Left lung (tissue), 10 donors: ENCODE data around the gene ZNF345. TPM values are rescaled to one million over a fixed set of nuclear protein-coding genes. Genes with fewer than 3 reads are reported as not detected.
A peak's percentile ranks its signal among the peaks of the same experiment; 100 is the strongest.

ENCODE experiments used
- ATAC-seq: fragments of 200-7000 bp; cut with Tn5 transposase; one replicate; pipeline ENCODE4 v1.9.1; 2020; ENCODE audit warnings: moderate library complexity
- DNase-seq, 4 donors: peaks; one replicate each; pipeline ENCODE4 v3.0.0-alpha.2; 2013 to 2020
- H3K27ac ChIP-seq, 2 donors: fragments of 200-600 bp; sonication (generic) in 1 of 2; one replicate each; pipeline versions ENCODE4 v1.5.0 to v1.8.0; 2020 to 2021
- H3K27me3 ChIP-seq, 2 donors: fragments of 200-600 bp; sonication (generic) in 1 of 2; one replicate each; pipeline versions ENCODE4 v1.5.0 to v1.8.0; 2020 to 2021
- H3K36me3 ChIP-seq, 2 donors: fragments of 200-600 bp; sonication (generic) in 1 of 2; one replicate each; pipeline versions ENCODE4 v1.5.0 to v1.8.0; 2020 to 2021
- H3K4me1 ChIP-seq, 2 donors: fragments of 200-600 bp; one replicate each; pipeline ENCODE4 v1.8.0; 2021
- H3K4me3 ChIP-seq, 2 donors: fragments of 200-600 bp; sonication (generic) in 1 of 2; one replicate each; pipeline versions ENCODE4 v1.5.0 to v1.8.0; 2020 to 2021; ENCODE audit warnings: mild to moderate bottlenecking in 1 of 2
- H3K9me3 ChIP-seq, 2 donors: fragments of 200-600 bp; sonication (generic) in 1 of 2; one replicate each; pipeline versions ENCODE4 v1.5.0 to v1.8.0; 2020 to 2021
- CTCF ChIP-seq, 2 donors: fragments of 200-600 bp; sonication (generic) in 1 of 2; IDR thresholded peaks; one replicate each; pipeline versions ENCODE4 v1.5.0 to v1.8.0; 2021; ENCODE audit warnings: antibody characterized with exemption in 2 of 2
- intact Hi-C, 2 donors: fragments of 100-400 bp; cut with DNase I; formaldehyde crosslinking; loops; one replicate each; pipeline versions ENCODE4 v1.11.2 to v1.14.2; 2022
- polyA plus RNA-seq, 6 donors: library from polyadenylated mRNA; unstranded; fragments of 120-200 nt; gene quantifications; one replicate each; pipeline ENCODE4 v1.2.1, GENCODE V29; 2013; ENCODE audit not compliant: insufficient read length in 6 of 6
- total RNA-seq, 2 donors: library from RNA; stranded (reverse); fragmentation: NEBNext Ultra II Directional; extraction: Animal tissue kit (Norgen Biotek cat#: 25700); gene quantifications; one replicate each; pipeline ENCODE4 v1.2.1, GENCODE V29; 2021
- donor health status: DM: no; HTN: yes; CAD: no.
- donor health status: DM: no; HTN: no; CAD: no.

ZNF345 gene
- total and polyA plus RNA-seq, 8 donors, result 3.1 to 26.4 (median 21.7) TPM

GRCh38 chr19:36838784-36839324 lies 11.8 kb upstream of the ZNF345 start:
- intact Hi-C loops, result no loop called here
- Histone ChIP-seq H3K9me3 (peaks cover 0 to 64% of the 10 kb centered on the region in 2 donors), H3K27ac (peak overlapping the region; percentile 89 to 90), H3K36me3 (peaks cover 0 to 30% of the 10 kb centered on the region in 2 donors), H3K27me3 (no peaks in the 10 kb centered on the region), H3K4me1 (peaks cover 0 to 13% of the 10 kb centered on the region in 2 donors), H3K4me3 (peak overlapping the region; percentile 63 to 64)
- ATAC-seq (peak; percentile 25), DNase-seq (peak in 1 of 4 donors; percentile 79)
- no peak for TF ChIP-seq CTCF (IDR thresholded peaks at IDR 0.05)

GRCh38 chr19:36847968-36848367 lies 2.7 kb upstream of the ZNF345 start:
- peaks cover 0 to 31% of the 10 kb centered on the region in 2 donors for H3K36me3 ChIP-seq
- ATAC-seq (no peak), DNase-seq (no peak)
- H3K9me3 ChIP-seq, result peaks cover 0 to 43% of the 10 kb centered on the region in 2 donors
- no peak for TF ChIP-seq CTCF (IDR thresholded peaks at IDR 0.05)
- H3K4me1 ChIP-seq, result peaks cover 4 to 9% of the 10 kb centered on the region in 2 donors
- intact Hi-C loops, result no loop called here
- H3K27ac ChIP-seq, result no peak overlapping the region
- H3K4me3 ChIP-seq, result no peak overlapping the region
- no peaks in the 10 kb centered on the region for H3K27me3 ChIP-seq

- ATAC-seq (peak; percentile 99), DNase-seq (peak; percentile 93 to 96 (median 94))
- no peak for TF ChIP-seq CTCF (IDR thresholded peaks at IDR 0.05)
- peak overlapping the region; percentile 84 to 90 for H3K27ac ChIP-seq
- H3K27me3 ChIP-seq, result no peaks in the 10 kb centered on the region
- H3K4me3 ChIP-seq, result peak overlapping the region; percentile 69 to 73
- peaks cover 0 to 41% of the 10 kb centered on the region in 2 donors for H3K9me3 ChIP-seq
- intact Hi-C loops, result no loop called here
- peaks cover 0 to 31% of the 10 kb centered on the region in 2 donors for H3K36me3 ChIP-seq
- peaks cover 4 to 9% of the 10 kb centered on the region in 2 donors for H3K4me1 ChIP-seq
Observed at GRCh38 chr19:36849701-36850558, 746 bp upstream of the ZNF345 start.

- Histone ChIP-seq H3K36me3 (peaks cover 0 to 44% of the 10 kb centered on the region in 2 donors), H3K9me3 (peaks cover 0 to 42% of the 10 kb centered on the region in 2 donors), H3K4me1 (peaks cover 4 to 9% of the 10 kb centered on the region in 2 donors), H3K27me3 (no peaks in the 10 kb centered on the region), H3K4me3 (peak overlapping the region in 1 of 2 donors; percentile 69), H3K27ac (no peak overlapping the region)
- no peak for TF ChIP-seq CTCF (IDR thresholded peaks at IDR 0.05)
- no peak for DNase-seq
- intact Hi-C loops, result no loop called here
- no peak for ATAC-seq
Observed at GRCh38 chr19:36851898-36852297, 1.2 kb downstream of the ZNF345 start.
